Smooth muscle cell of the pulmonary artery (primary cell): ENCODE measurements around the gene HAUS7. TPM values are rescaled to one million over a fixed set of nuclear protein-coding genes. Genes with fewer than 3 reads are reported as not detected.

Experiments
- total RNA-seq: library from RNA; depleted of rRNA; stranded (reverse); fragments of >200 nt; gene quantifications from 2 replicates; pipeline ENCODE4 v1.2.3, GENCODE V29; 2014

The HAUS7 gene
- 13.8 and 25.0 TPM in 2 replicates for total RNA-seq

DNA sequence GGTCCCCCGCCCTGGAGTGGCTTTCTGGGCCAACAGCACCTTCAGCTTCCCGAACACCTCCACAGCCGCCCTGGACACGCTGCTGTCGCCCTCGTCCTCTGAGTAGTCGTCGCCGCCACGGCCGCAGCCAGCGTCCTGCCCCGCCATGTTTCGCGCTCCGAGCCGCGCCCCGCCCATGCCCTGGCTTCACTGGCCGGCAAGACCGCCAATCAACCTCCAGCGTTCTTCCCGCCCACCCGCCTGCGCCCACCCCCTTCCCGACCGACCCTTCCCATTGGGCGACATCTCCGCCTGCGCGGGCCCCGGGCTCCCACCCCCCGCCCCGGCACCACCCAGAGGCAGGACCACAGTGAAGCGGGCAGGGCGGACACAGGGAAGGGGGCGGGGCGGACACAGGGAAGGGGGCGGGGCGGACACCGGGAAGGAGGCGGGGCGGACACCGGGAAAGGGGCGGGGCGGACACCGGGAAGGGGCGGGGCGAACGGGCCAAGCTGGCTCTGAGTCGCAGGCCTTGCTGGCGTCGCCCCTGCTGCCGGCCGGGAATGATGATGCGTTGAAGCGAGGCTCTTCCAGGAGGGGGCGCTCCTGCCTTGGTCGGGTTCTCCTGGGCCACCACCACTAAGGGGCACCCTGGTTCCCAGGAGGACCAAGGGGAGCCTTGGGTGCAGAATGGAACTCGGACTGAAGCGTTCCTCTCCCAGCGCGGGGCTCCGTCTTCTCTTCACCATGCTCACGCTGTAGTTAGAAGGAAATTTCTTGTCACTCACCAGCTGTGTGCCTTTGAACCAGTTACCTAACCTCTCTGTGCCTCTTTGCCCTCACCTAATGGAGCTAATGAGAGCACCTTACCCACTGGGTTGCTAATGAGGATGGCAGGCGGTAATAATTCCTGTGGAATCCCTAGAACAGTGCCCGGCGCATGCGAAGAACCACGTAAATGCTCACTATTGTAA lies at the start of gene HAUS7:
Gene HAUS7, minus strand, starts transcription at position 166 of the 953 bp plus-strand sequence. Its CDS starts 19 bp downstream, at position 147.

DNA sequence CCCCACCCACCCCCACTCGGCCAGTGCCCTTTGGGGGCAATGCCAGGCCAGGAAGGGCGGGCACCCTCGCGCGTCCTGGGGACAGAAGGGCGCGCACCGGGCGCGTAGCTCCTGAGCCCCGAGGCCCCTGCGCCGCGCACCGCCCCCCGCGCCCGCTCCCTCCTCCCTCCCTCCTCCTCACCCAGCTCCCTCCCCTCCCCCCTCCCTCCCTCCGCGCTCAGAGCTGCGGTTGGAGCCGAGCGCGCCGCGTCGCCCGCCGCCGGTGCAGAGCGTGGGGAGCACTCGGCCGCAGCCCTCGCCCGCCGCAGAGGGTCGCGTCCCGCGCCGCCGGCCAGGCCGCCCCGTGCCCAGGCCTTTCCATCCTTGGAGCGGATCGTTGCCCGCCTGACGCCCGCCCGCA lies 47.0 kb upstream of the HAUS7 start, which contains the start of gene ATP2B3:
Gene ATP2B3, plus strand, starts transcription at position 220 of the 400 bp plus-strand sequence. CDS start 18,606 bp downstream, outside the sequence.

DNA sequence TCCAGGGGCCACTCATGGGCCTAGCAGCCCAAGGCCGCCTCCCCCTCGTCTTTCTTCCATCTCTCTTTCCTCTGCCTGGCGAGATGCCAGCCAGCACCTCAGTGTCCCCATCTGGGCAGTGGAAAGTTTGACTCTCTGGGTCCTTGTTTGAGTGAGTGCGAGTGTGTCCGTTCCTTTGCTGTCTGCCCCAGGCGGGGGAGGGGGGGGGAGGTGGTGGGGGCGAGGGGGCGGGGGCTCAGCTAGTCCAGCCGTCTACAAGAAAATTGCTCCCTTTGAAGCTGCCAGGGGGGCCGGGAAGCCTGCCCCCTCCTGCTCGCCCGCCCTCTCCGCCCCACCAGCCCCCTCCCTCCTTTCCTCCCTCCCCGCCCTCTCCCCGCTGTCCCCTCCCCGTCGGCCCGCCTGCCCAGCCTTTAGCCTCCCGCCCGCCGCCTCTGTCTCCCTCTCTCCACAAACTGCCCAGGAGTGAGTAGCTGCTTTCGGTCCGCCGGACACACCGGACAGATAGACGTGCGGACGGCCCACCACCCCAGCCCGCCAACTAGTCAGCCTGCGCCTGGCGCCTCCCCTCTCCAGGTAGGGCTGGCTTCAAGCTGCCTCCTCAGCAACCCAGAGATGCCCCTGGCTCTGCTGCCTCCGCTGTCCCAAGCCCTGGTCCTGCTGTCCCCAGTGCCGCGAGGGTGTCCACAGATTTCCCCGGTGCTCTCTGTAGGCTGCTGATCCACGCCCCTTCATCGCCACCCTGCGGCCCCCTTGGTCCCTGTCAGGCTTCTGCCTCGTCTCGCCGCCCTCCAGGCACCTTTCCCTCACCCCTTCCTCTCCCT lies 24.4 kb upstream of the HAUS7 start, which contains the start of gene BGN:
Gene BGN, plus strand, starts transcription at position 440 of the 821 bp plus-strand sequence. CDS start 9,652 bp downstream, outside the sequence.

DNA sequence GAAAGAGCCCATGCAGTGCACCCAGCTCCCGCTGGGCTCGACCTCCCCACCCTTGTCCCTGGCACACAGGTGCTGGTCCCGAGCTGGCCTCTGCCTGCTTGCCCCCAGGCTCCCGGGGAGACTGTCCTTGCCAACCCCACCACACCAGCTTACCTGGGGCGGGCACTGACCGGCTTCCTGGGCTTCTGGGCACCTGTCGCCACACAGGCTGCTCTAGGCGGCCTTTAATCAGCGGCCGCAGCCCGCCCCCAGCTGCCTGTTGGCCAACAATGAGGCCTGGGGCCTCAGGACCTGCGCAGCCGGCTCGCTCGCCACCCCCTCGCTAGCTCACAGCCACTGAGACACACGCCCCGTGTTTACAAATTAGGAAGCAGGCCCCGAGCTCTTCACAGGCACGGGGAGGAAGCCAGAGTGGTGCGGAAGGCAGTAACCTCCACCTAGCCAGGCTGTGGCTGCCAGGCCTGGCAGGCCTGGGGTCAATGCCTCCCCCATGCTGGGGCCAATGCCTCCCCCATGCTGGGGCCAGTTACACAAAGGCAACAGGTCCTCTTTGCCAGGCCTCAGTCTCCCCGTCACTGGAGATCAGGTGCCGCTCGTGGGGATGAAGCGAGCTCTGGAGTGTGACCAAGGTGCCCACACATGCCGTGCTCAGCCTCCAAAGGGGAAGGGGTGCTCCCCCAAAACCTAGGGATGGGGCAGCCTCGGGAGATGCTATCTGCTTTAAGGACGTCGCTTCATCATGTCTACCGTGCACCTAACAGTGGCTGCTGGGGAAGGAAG lies 24.3 kb downstream of the HAUS7 start, which contains the start of gene TREX2:
Gene TREX2, minus strand, starts transcription at position 201 of the 780 bp plus-strand sequence. CDS start 626 bp downstream, outside the sequence.

DNA sequence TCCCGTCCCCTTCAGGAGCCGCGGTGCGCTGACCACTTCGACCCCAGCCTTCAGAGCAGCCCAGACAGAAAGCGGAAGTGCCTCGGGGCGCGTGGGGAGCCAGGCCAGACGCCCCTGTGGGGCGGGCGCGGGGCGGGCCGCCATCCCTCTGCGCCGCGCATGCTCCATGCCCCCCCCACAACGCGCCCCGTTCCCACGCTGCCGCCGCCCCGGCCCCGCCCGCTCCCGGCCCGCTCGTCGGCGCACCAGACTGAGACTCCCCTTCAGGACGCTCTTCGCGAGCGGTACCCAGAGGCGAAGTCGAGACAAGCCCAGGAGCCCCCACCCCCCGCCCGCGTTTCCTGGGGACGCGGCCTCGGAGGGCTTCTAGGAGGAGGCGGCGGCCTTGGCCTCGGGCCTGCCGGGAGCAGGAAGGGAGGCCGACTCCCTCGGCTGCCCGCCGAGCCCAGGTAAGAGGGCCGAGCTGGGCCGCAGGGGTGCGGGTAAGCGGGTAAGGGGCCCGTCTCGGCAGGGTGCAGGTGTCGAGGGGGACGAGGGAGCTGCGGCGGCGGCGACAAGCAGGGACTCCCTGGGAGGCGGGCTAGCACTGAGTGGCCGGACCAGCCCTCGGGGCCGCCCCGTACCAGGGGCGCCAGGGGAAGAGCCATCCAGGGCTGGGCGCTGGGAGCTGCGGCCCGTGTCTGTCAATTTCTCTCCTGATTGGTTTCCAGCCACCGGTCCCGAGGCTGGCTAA lies 59.0 kb downstream of the HAUS7 start, which contains the start of gene ZFP92:
Gene ZFP92, plus strand, starts transcription at position 218 of the 733 bp plus-strand sequence. CDS start 6,851 bp downstream, outside the sequence.

DNA sequence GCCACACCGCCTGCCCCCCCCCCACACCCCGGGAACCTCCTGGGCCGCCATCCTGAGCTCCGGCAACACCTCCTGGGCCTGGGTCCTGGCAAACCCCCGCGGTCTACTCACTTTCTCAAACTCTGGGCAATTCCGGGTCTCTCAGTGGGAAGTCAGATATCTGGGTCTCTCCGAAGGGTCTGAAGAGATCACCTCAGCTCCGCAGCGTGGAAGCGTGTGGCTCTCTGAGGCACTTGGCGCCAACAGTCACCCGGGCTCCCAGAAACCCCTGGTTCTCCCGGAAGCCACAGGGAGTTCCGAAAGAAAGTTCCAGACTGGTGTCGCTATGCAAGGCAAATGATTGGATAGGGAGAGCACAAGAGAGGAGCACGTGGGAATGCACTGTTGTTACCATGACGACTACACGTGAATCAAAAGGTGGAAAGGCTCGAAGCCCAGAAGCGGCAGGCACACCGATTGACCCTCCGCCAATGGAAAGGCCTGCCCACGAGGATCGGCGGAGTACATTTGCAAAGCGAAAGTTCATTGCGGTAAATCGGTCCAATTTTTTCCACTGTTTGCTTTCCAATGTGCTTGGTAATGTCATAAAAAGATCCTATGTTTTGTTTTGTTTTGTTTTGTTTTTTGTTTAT lies 69.1 kb downstream of the HAUS7 start, which contains the start of gene PNMA6E:
Gene PNMA6E, minus strand, starts transcription at position 218 of the 632 bp plus-strand sequence. CDS start 2,501 bp downstream, outside the sequence.

Other genes with a start within 250 kb of the HAUS7 start
- not detected in 2 replicates for gene PNMA6F, start 148.8 kb downstream of the HAUS7 start, total RNA-seq
- 13.4 and 14.2 TPM in 2 replicates for gene ZNF275, start 136.4 kb downstream of the HAUS7 start, total RNA-seq
- gene PNMA6E, start 69.2 kb downstream of the HAUS7 start, total RNA-seq: not detected in 2 replicates
- 0.23 and 0.33 TPM in 2 replicates for gene ZFP92, start 59.1 kb downstream of the HAUS7 start, total RNA-seq
- gene TREX2, start 24.5 kb downstream of the HAUS7 start, total RNA-seq: 1.7 and 1.9 TPM in 2 replicates
- gene BGN, start 24.4 kb upstream of the HAUS7 start, total RNA-seq: 369 and 546 TPM in 2 replicates
- gene ATP2B3, start 47.1 kb upstream of the HAUS7 start, total RNA-seq: 0.07 and 0.20 TPM in 2 replicates
- 14.3 and 25.2 TPM in 2 replicates for gene CCNQ, start 128.6 kb upstream of the HAUS7 start, total RNA-seq
- not detected in 2 replicates for gene DUSP9, start 176.6 kb upstream of the HAUS7 start, total RNA-seq
- gene PNCK, start 203.2 kb upstream of the HAUS7 start, total RNA-seq: 0.72 and 3.1 TPM in 2 replicates
- gene SLC6A8, start 217.3 kb upstream of the HAUS7 start, total RNA-seq: 31.0 and 56.2 TPM in 2 replicates